Measurements from ENCODE around the gene SP8. TPM values are rescaled to one million over a fixed set of nuclear protein-coding genes. Genes with fewer than 3 reads are reported as not detected.

Gene SP8
- total RNA-seq, result not detected in 2 replicates

GRCh38 chr7:20786779-20787659 lies at the start of gene SP8:
Gene SP8, minus strand, starts transcription at chr7:20786886. Its CDS starts 88 bp downstream, at chr7:20786798.

Other genes with a start within 250 kb of the SP8 start
- not detected in 2 replicates for gene ABCB5, start 171.2 kb downstream of the SP8 start, total RNA-seq

Data from mammary microvascular endothelial cell (primary cell).